ENCODE measurements around the gene PAPPA. TPM values are rescaled to one million over a fixed set of nuclear protein-coding genes. Genes with fewer than 3 reads are reported as not detected.

Gene PAPPA
- total and polyA plus RNA-seq, 2 experiments from 2014 or later: 0.76 to 0.80 TPM

DNA sequence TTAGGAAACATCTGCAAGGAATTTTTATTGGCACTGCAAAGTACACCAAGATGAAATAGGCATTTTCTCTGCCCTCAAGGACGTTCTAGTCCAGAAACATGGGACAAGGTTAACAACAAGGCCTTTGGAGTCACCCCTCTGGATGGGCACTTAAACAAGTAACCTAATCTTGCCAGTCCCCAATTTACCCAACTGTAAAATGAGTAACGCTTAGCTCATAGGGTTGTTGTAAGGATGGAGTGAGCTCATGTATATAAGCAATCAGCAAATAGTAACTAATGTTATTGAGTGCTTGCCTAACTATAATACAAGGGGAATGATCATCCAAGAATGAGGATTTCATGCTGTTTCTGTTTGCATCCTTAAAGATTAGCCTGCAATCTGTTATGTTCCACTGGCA, 189.3 kb downstream of the PAPPA start:
- Histone ChIP-seq H3K9me3 (ENCODE audit: low read depth) (no peaks in the 10 kb centered on the region), H3K36me3 (no peaks in the 10 kb centered on the region), H3K4me1 (ENCODE audit: low read depth) (no peaks in the 10 kb centered on the region), H3K4me3 (no peak overlapping the region), H3K27me3 (no peaks in the 10 kb centered on the region), H3K27ac (no peak overlapping the region)
- no peak for TF ChIP-seq CTCF (IDR thresholded peaks at IDR 0.05; ENCODE audit: low read depth, low read length)
- no peak for DNase-seq (ENCODE audit: low read depth in 1 of 2, low spot score in 1 of 2)

GRCh38 chr9:116344416-116344815, 190.8 kb downstream of the PAPPA start:
- Histone ChIP-seq H3K27ac (peak overlapping the region; percentile 8), H3K36me3 (no peaks in the 10 kb centered on the region), H3K4me1 (ENCODE audit: low read depth) (no peaks in the 10 kb centered on the region), H3K4me3 (no peak overlapping the region), H3K27me3 (no peaks in the 10 kb centered on the region), H3K9me3 (ENCODE audit: low read depth) (no peaks in the 10 kb centered on the region)
- TF ChIP-seq CTCF (IDR thresholded peaks at IDR 0.05; ENCODE audit: low read depth, low read length): no peak
- peak in 1 of 2 donors; percentile 56 for DNase-seq (ENCODE audit: low read depth in 1 of 2, low spot score in 1 of 2)

DNA sequence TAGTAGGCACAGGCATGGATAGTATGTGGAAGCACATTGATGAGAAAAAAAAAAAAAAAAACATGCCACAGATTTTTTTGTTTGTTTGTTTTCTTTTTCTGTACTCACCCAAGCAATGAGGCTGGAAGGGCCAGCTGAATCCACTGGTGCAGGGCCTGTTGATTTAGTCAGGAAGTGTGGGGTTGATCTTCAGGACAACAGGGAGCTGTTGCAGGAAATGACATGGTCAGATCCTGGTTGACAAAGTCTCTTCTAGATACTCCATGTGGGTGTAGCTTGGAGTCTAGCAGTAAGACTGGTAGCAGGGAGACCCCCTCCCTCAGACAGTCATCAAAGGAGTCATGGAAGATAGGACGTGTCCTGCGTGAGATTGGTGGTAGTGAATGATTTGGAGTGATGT, 191.8 kb downstream of the PAPPA start:
- no peak for TF ChIP-seq CTCF (IDR thresholded peaks at IDR 0.05; ENCODE audit: low read depth, low read length)
- peak overlapping the region; percentile 64 for H3K27ac ChIP-seq
- DNase-seq (ENCODE audit: low read depth in 1 of 2, low spot score in 1 of 2): no peak
- no peaks in the 10 kb centered on the region for H3K36me3 ChIP-seq
- no peak overlapping the region for H3K4me3 ChIP-seq
- H3K27me3 ChIP-seq: no peaks in the 10 kb centered on the region
- no peaks in the 10 kb centered on the region for H3K9me3 ChIP-seq (ENCODE audit: low read depth)
- H3K4me1 ChIP-seq (ENCODE audit: low read depth): no peaks in the 10 kb centered on the region

- no peaks in the 10 kb centered on the region for H3K36me3 ChIP-seq
- H3K4me3 ChIP-seq: no peak overlapping the region
Measured at GRCh38 chr9:116345817-116346216, 192.2 kb downstream of the PAPPA start.

DNA sequence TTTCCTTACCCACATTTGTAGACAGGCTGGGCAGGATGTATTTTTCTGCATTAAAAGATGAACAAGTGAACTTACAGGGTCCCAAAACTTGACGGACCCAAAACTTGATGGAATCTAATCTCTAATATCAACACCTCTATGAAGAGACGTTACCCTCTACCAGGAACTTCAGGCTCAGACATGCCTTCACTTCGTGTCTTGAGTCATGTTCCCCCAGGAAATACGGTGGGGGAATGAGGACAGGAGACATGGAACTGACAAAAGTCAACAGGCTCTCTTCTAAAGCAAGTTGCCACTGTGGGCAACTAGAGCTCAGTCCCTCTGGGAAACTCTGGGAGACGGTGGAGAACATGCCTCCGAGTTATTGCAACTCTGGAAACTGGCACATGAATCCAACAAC, 196.1 kb downstream of the PAPPA start:
- no peaks in the 10 kb centered on the region for H3K27me3 ChIP-seq
- H3K9me3 ChIP-seq (ENCODE audit: low read depth): no peaks in the 10 kb centered on the region
- no peak overlapping the region for H3K4me3 ChIP-seq
- H3K36me3 ChIP-seq: no peaks in the 10 kb centered on the region
- no peaks in the 10 kb centered on the region for H3K4me1 ChIP-seq (ENCODE audit: low read depth)
- no peak for TF ChIP-seq CTCF (IDR thresholded peaks at IDR 0.05; ENCODE audit: low read depth, low read length)
- DNase-seq (ENCODE audit: low read depth in 1 of 2, low spot score in 1 of 2): no peak
- H3K27ac ChIP-seq: no peak overlapping the region

More at GRCh38 chr9:116345817-116346216, 192.2 kb downstream of the PAPPA start:
- Histone ChIP-seq H3K27me3 (no peaks in the 10 kb centered on the region), H3K9me3 (ENCODE audit: low read depth) (no peaks in the 10 kb centered on the region), H3K27ac (peak overlapping the region; percentile 64), H3K4me1 (ENCODE audit: low read depth) (no peaks in the 10 kb centered on the region)
- peak; percentile 47 to 72 for DNase-seq (ENCODE audit: low read depth in 1 of 2, low spot score in 1 of 2)
- TF ChIP-seq CTCF (IDR thresholded peaks at IDR 0.05; ENCODE audit: low read depth, low read length): no peak

DNA sequence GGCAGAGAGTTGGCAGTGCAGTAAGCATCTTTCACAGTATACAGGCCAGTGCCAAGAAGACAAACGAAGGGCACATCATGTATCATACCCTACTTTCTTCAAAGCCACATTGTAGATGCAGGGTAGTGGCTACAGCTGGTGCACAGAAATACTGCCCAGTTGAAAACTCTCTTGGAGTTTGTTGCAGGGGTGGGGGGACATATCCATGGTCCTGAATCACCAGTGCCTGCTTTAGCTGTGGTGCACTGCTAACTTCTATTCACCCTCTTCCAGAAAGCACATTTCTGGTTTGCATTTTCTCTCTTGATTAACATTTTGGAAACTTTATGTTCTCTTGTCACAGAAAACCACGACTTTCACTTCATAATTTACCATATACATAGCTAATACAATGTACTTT, 196.6 kb downstream of the PAPPA start:
- H3K27me3 ChIP-seq: no peaks in the 10 kb centered on the region
- no peak for TF ChIP-seq CTCF (IDR thresholded peaks at IDR 0.05; ENCODE audit: low read depth, low read length)
- no peak overlapping the region for H3K4me3 ChIP-seq
- no peak overlapping the region for H3K27ac ChIP-seq
- H3K36me3 ChIP-seq: no peaks in the 10 kb centered on the region
- peak; percentile 50 to 64 for DNase-seq (ENCODE audit: low read depth in 1 of 2, low spot score in 1 of 2)
- no peaks in the 10 kb centered on the region for H3K9me3 ChIP-seq (ENCODE audit: low read depth)
- H3K4me1 ChIP-seq (ENCODE audit: low read depth): no peaks in the 10 kb centered on the region
